GM19397 (cell line): ENCODE data around the gene SDHB.

ENCODE experiments used
- ATAC-seq: cut with Tn5 transposase; IDR thresholded peaks from one replicate; pipeline ENCODE4 v1.9.1; 2021; ENCODE audit warnings: mild to moderate bottlenecking, moderate library complexity; ENCODE audit not compliant: unreplicated experiment

The SDHB gene

GRCh38 chr1:17046334-17046657 is 7.5 kb downstream of the SDHB start:
- no peak for ATAC-seq

GRCh38 chr1:17045634-17046333 is 8.0 kb downstream of the SDHB start:
- ATAC-seq = no peak

GRCh38 chr1:17045150-17045549 is 8.7 kb downstream of the SDHB start:
- no peak for ATAC-seq

- ATAC-seq = no peak
These were observed 10.2 kb downstream of the SDHB start for GRCh38 chr1:17043676-17044075.

- ATAC-seq = no peak
These were observed 13.7 kb downstream of the SDHB start for GRCh38 chr1:17040135-17040534.

- ATAC-seq = no peak
These were observed 14.3 kb downstream of the SDHB start for GRCh38 chr1:17039522-17039921.

- ATAC-seq = no peak
These were observed 20.4 kb downstream of the SDHB start for GRCh38 chr1:17033481-17033880.

GRCh38 chr1:17032741-17033140 is 21.1 kb downstream of the SDHB start:
- ATAC-seq = no peak

- no peak for ATAC-seq
These were observed 22.4 kb downstream of the SDHB start for GRCh38 chr1:17031436-17031835.

- ATAC-seq = no peak
These were observed 23.6 kb downstream of the SDHB start for GRCh38 chr1:17030206-17030605.

GRCh38 chr1:17028662-17029188 is 25.1 kb downstream of the SDHB start:
- no peak for ATAC-seq

- no peak for ATAC-seq
These were observed 25.9 kb downstream of the SDHB start for GRCh38 chr1:17027900-17028299.

GRCh38 chr1:17027403-17027802 is 26.4 kb downstream of the SDHB start:
- ATAC-seq = no peak

GRCh38 chr1:17024721-17025120 is 29.1 kb downstream of the SDHB start:
- no peak for ATAC-seq

GRCh38 chr1:17023573-17023972 is 30.3 kb downstream of the SDHB start:
- ATAC-seq = no peak

GRCh38 chr1:17023102-17023501 is 30.7 kb downstream of the SDHB start:
- ATAC-seq = no peak

GRCh38 chr1:17021896-17022295 is 31.9 kb downstream of the SDHB start:
- ATAC-seq = no peak

GRCh38 chr1:17020502-17020901 is 33.3 kb downstream of the SDHB start:
- no peak for ATAC-seq

- ATAC-seq = no peak
These were observed 35.0 kb downstream of the SDHB start for GRCh38 chr1:17018849-17019248.

GRCh38 chr1:17017435-17017834 is 36.4 kb downstream of the SDHB start:
- ATAC-seq = no peak

- no peak for ATAC-seq
These were observed 37.5 kb downstream of the SDHB start for GRCh38 chr1:17016317-17016661.

- no peak for ATAC-seq
These were observed 38.9 kb downstream of the SDHB start for GRCh38 chr1:17014671-17015567.
